ENCODE results near the gene CMTM7. TPM values are rescaled to one million over a fixed set of nuclear protein-coding genes. Genes with fewer than 3 reads are reported as not detected.

CMTM7 gene
- total RNA-seq, 6 experiments from 2014 or later = 10.1 to 17.7 (median 15.7) TPM

GRCh38 chr3:32354362-32354778 is 37.3 kb upstream of the CMTM7 start:
- no peak for TF ChIP-seq CTCF (IDR thresholded peaks at IDR 0.05)
- H3K9me3 Mint-ChIP-seq = no peaks in the 10 kb centered on the region
- DNase-seq = no peak
- no peak overlapping the region for H3K27ac Mint-ChIP-seq
- peaks cover 33% of the 10 kb centered on the region for H3K27me3 Mint-ChIP-seq (ENCODE audit: insufficient read depth)
- H3K4me3 Mint-ChIP-seq = no peak overlapping the region
- no peaks in the 10 kb centered on the region for H3K4me1 Mint-ChIP-seq (ENCODE audit: low read depth)
- H3K36me3 Mint-ChIP-seq (ENCODE audit: low read depth) = no peaks in the 10 kb centered on the region

GRCh38 chr3:32355751-32356291 is 35.8 kb upstream of the CMTM7 start:
- Mint-ChIP-seq H3K27me3 (ENCODE audit: insufficient read depth) (peaks cover 31% of the 10 kb centered on the region), H3K9me3 (no peaks in the 10 kb centered on the region), H3K4me3 (no peak overlapping the region), H3K36me3 (ENCODE audit: low read depth) (no peaks in the 10 kb centered on the region), H3K4me1 (ENCODE audit: low read depth) (no peaks in the 10 kb centered on the region), H3K27ac (no peak overlapping the region)
- DNase-seq = no peak
- TF ChIP-seq CTCF (IDR thresholded peaks at IDR 0.05) = no peak

- TF ChIP-seq CTCF (IDR thresholded peaks at IDR 0.05) = no peak
- Mint-ChIP-seq H3K4me1 (ENCODE audit: low read depth) (no peaks in the 10 kb centered on the region), H3K36me3 (ENCODE audit: low read depth) (no peaks in the 10 kb centered on the region), H3K9me3 (no peaks in the 10 kb centered on the region), H3K27me3 (ENCODE audit: insufficient read depth) (peaks cover 37% of the 10 kb centered on the region), H3K4me3 (no peak overlapping the region), H3K27ac (no peak overlapping the region)
- no peak for DNase-seq
Observed at GRCh38 chr3:32359766-32360492, 31.7 kb upstream of the CMTM7 start.

GRCh38 chr3:32360493-32360827 is 31.2 kb upstream of the CMTM7 start:
- Mint-ChIP-seq H3K9me3 (no peaks in the 10 kb centered on the region), H3K27me3 (ENCODE audit: insufficient read depth) (peaks cover 34% of the 10 kb centered on the region), H3K27ac (no peak overlapping the region), H3K4me1 (ENCODE audit: low read depth) (no peaks in the 10 kb centered on the region), H3K36me3 (ENCODE audit: low read depth) (no peaks in the 10 kb centered on the region), H3K4me3 (no peak overlapping the region)
- no peak for TF ChIP-seq CTCF (IDR thresholded peaks at IDR 0.05)
- no peak for DNase-seq

- Mint-ChIP-seq H3K9me3 (no peaks in the 10 kb centered on the region), H3K27me3 (ENCODE audit: insufficient read depth) (peaks cover 28% of the 10 kb centered on the region), H3K36me3 (ENCODE audit: low read depth) (no peaks in the 10 kb centered on the region), H3K4me1 (ENCODE audit: low read depth) (no peaks in the 10 kb centered on the region), H3K4me3 (no peak overlapping the region), H3K27ac (no peak overlapping the region)
- no peak for DNase-seq
- TF ChIP-seq CTCF (IDR thresholded peaks at IDR 0.05) = no peak
Observed at GRCh38 chr3:32366638-32367397, 24.8 kb upstream of the CMTM7 start.

Measured in HFFc6 (cell line).